ENCODE measurements around the gene KRTAP12-3.

- TF ChIP-seq CTCF (IDR thresholded peaks at IDR 0.05), result no peak
- no peak for TF ChIP-seq ZNF232 (CRISPR knock-in tag; IDR thresholded peaks at IDR 0.05)
- TF ChIP-seq USF2 (CRISPR knock-in tag; IDR thresholded peaks at IDR 0.05), result no peak
- TF ChIP-seq ETV6 (CRISPR knock-in tag; IDR thresholded peaks at IDR 0.05), result no peak
- no peak for TF ChIP-seq ATF2 (CRISPR knock-in tag; IDR thresholded peaks at IDR 0.05; ENCODE audit: borderline replicate concordance, low read depth)
- TF ChIP-seq ZNF281 (CRISPR knock-in tag; IDR thresholded peaks at IDR 0.05), result no peak
- TF ChIP-seq HMGXB4 (CRISPR knock-in tag; IDR thresholded peaks at IDR 0.05), result no peak
- TF ChIP-seq USF1 (CRISPR knock-in tag; IDR thresholded peaks at IDR 0.05), result no peak
- no peak for TF ChIP-seq ZSCAN18 (CRISPR knock-in tag; IDR thresholded peaks at IDR 0.05)
Measured at GRCh38 chr21:44699502-44700001, 41.8 kb downstream of the KRTAP12-3 start.

All from WTC11 (cell line).